Measurements from ENCODE around the gene UBA5. TPM values are rescaled to one million over a fixed set of nuclear protein-coding genes. Genes with fewer than 3 reads are reported as not detected.
"Not testable (repeated sequence)": the region's sequence is repeated elsewhere in the genome, so short reads cannot be mapped to it uniquely, and the experiment has no call there.

The UBA5 gene
- total and polyA plus RNA-seq, 2 of the 13 experiments (the other 11 are each of a cell fraction or from before 2014, with no cell fraction given), result 30.2 to 46.8 TPM

- H3K9ac ChIP-seq (ENCODE audit: insufficient read depth, low read depth, low read length), result no peak overlapping the region
- DNase-seq (ENCODE audit: low spot score) (no peak), ATAC-seq (no peak), FAIRE-seq (no peak)
- in situ Hi-C loops (cut with HindIII; ENCODE audit: extremely low pct_ligation_motif_present, low pct_unique_long_range_greater_than_20kb) (loop anchor here (5.0 kb wide), 1 partner anchor 101 kb away; no protein-coding TSS in a partner anchor), intact Hi-C loops (cut with micrococcal nuclease; ENCODE audit: unreplicated experiment) (no loop called here)
- H4K20me1 ChIP-seq (ENCODE audit: insufficient read depth, low read length), result no peaks in the 10 kb centered on the region; the same call in 1 of the 2 replicates
- ChIA-PET CTCF (ENCODE audit: low intra/inter-chr PET ratio, low total read pairs) (no interaction called here), POLR2A (no interaction called here)
- H3K27ac ChIP-seq (ENCODE audit: extremely low read length, insufficient read depth, low read length), result no peak overlapping the region
- no peaks in the 10 kb centered on the region for H3K4me1 ChIP-seq (ENCODE audit: insufficient read depth, low read length)
- no peak overlapping the region for H3K4me3 ChIP-seq (replicated peaks in 1 of 3; ENCODE audit: insufficient read depth in 1 of 3, low read depth in 2 of 3, low read length in 3 of 3)
- no peaks in the 10 kb centered on the region for H3K27me3 ChIP-seq (ENCODE audit: control insufficient read depth in 1 of 2, insufficient read depth in 2 of 2, low read length in 2 of 2)
- no peaks in the 10 kb centered on the region for H3K9me3 ChIP-seq (ENCODE audit: low read length)
- H3K36me3 ChIP-seq (replicated peaks in 1 of 2; ENCODE audit: control insufficient read depth in 1 of 2, insufficient read depth in 2 of 2, low read length in 2 of 2), result peaks cover 3 to 14% of the 10 kb centered on the region in 2 experiments; a peak in 2 of 5 replicates
- H2AFZ ChIP-seq (ENCODE audit: low read length), result no peak overlapping the region
- no TSS peak for BruUV-seq (replicated peaks)
- H3K4me2 ChIP-seq (ENCODE audit: low read depth, low read length), result no peak overlapping the region
- TF ChIP-seq HNRNPK (IDR thresholded peaks at IDR 0.05; ENCODE audit: low read depth, low read length, poor library complexity, severe bottlenecking), result no peak
- TF ChIP-seq, protein P1, sequence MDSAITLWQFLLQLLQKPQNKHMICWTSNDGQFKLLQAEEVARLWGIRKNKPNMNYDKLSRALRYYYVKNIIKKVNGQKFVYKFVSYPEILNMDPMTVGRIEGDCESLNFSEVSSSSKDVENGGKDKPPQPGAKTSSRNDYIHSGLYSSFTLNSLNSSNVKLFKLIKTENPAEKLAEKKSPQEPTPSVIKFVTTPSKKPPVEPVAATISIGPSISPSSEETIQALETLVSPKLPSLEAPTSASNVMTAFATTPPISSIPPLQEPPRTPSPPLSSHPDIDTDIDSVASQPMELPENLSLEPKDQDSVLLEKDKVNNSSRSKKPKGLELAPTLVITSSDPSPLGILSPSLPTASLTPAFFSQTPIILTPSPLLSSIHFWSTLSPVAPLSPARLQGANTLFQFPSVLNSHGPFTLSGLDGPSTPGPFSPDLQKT (CRISPR knock-in tag; IDR thresholded peaks at IDR 0.05; ENCODE audit: borderline replicate concordance), result no peak
- no peaks in the 10 kb centered on the region for H3K79me2 ChIP-seq (ENCODE audit: insufficient read depth, low read length)
Observed at GRCh38 chr3:132638706-132639105, 21.4 kb upstream of the UBA5 start.

GRCh38 chr3:132641427-132641826 is 18.7 kb upstream of the UBA5 start:
- intact Hi-C loops (cut with micrococcal nuclease; ENCODE audit: unreplicated experiment), result not testable (repeated sequence)

More at GRCh38 chr3:132641427-132641826, 18.7 kb upstream of the UBA5 start:
- H3K79me2 ChIP-seq (ENCODE audit: insufficient read depth, low read length); FAIRE-seq; ATAC-seq; H3K4me2 ChIP-seq (ENCODE audit: low read depth, low read length); H3K4me1 ChIP-seq (ENCODE audit: insufficient read depth, low read length); H4K20me1 ChIP-seq (ENCODE audit: insufficient read depth, low read length); H3K9me3 ChIP-seq (ENCODE audit: low read length); H3K27ac ChIP-seq (ENCODE audit: extremely low read length, insufficient read depth, low read length); H3K27me3 ChIP-seq (ENCODE audit: control insufficient read depth in 1 of 2, insufficient read depth in 2 of 2, low read length in 2 of 2); BruUV-seq (replicated peaks); H2AFZ ChIP-seq (ENCODE audit: low read length); DNase-seq (ENCODE audit: low spot score); H3K9ac ChIP-seq (ENCODE audit: insufficient read depth, low read depth, low read length); H3K4me3 ChIP-seq (replicated peaks in 1 of 3; ENCODE audit: insufficient read depth in 1 of 3, low read depth in 2 of 3, low read length in 3 of 3); in situ Hi-C loops (cut with HindIII; ENCODE audit: extremely low pct_ligation_motif_present, low pct_unique_long_range_greater_than_20kb): not testable (repeated sequence)
- ChIA-PET CTCF (ENCODE audit: low intra/inter-chr PET ratio, low total read pairs) (interaction anchor here (1.4 to 2.8 kb wide), 2 partner anchors 103 to 105 kb away, joined by 7 to 33 read pairs; no protein-coding TSS in a partner anchor), POLR2A (interaction anchor here (2.1 kb wide), 1 partner anchor 17 kb away, joined by 5 read pairs; no protein-coding TSS in a partner anchor)
- H3K36me3 ChIP-seq (replicated peaks in 1 of 2; ENCODE audit: control insufficient read depth in 1 of 2, insufficient read depth in 2 of 2, low read length in 2 of 2), result peaks cover 3 to 14% of the 10 kb centered on the region in 2 experiments; a peak in 2 of 5 replicates
- 86% methylated on average over 2 of the region's 2 CpGs for WGBS (ENCODE audit: low lambda C conversion rate)

Data from HepG2 (cell line).